NOMO-1 treated with dmso at 0.1 percent for 144 hours (cell line): ENCODE results near the gene ENAM.
"Not testable (repeated sequence)": the region's sequence is repeated elsewhere in the genome, so short reads cannot be mapped to it uniquely, and the experiment has no call there.

ENCODE experiments used
- DNase-seq: peaks from one replicate; lab custom pipeline; 2025; ENCODE audit not compliant: unreplicated experiment; lab: John Stamatoyannopoulos, UW

ENAM gene

GRCh38 chr4:70678383-70678999 is 49.9 kb downstream of the ENAM start:
- no peak for DNase-seq

- no peak for DNase-seq
Measured at GRCh38 chr4:70680934-70681333, 52.4 kb downstream of the ENAM start.

GRCh38 chr4:70681704-70682103 is 53.2 kb downstream of the ENAM start:
- no peak for DNase-seq

GRCh38 chr4:70682142-70682541 is 53.6 kb downstream of the ENAM start:
- DNase-seq, result not testable (repeated sequence)

DNA sequence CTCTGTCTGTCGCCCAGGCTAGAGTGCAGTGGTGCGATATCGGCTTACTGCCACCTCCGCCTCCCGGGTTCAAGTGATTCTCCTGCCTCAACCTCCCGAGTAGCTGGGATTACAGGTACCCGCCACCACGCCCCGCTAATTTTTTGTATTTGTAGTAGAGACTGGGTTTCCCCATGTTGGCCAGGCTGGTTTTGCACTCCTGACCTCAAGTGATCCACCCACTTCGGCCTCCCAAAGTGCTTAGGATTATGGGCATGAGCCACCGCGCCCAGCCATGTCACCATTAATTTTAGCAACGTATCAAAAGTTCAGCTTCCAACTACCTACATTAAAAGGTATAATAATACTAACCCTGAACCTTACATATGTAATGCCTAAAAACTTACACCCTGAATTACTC is 58.8 kb downstream of the ENAM start:
- no peak for DNase-seq

DNA sequence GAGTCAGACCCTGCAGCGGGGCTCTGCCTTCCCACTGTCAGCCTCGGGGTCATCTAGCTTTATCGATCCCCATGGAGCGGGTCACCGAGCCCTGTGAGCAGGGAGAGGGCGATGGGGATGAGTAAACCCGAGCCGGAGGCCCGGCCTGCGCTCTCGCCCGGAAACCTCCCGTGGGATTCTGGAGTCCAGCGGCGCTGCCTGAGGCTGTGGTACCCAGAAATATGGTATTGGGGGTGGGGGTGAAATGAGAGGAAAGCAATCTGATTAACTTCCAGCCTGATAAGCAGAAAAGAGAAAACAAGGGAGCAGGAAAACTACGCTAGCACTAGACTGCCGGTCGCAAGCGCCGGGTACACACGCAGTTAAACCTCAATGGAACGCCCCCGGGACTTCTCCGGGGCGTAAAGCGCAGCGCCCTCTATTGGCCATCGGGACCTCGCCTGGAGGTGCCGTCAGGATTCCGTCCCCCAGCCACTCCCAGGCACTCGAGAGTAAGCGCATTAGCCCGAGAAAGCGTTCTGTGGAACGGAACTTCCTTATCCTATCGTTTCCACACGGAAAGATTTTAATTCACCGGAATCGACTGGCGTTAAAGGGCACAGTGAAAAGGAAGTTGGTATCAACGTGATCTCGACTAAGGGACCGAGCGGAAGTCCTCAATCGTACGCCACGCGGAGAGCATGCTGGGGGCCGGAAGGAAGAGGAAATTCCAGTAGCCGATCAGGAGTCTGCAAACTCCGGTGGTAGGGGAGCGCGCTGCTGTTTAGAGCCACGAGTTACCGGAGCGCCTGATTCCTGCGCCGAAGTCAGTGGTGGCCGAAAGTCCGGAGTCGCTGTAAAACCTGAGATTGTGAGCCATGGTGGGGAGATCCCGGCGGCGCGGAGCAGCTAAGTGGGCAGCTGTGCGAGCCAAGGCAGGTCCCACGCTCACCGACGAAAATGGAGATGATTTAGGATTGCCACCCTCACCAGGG is 59.6 kb downstream of the ENAM start, which contains the start of gene UTP3:
TSS of gene UTP3 (plus strand) at position 712 of the 974 bp plus-strand sequence. CDS start at position 858, 146 bp downstream.
- peak; percentile 97 for DNase-seq

- DNase-seq, result no peak
Measured at GRCh38 chr4:70688795-70689231, 60.3 kb downstream of the ENAM start.

- DNase-seq, result peak; percentile 22
Measured at GRCh38 chr4:70691661-70692060, 63.1 kb downstream of the ENAM start.

- not testable (repeated sequence) for DNase-seq
Measured at GRCh38 chr4:70694633-70695032, 66.1 kb downstream of the ENAM start.
